Calu3 (cell line): Measurements from ENCODE around the gene TSHZ2. TPM values are rescaled to one million over a fixed set of nuclear protein-coding genes. Genes with fewer than 3 reads are reported as not detected.

Experiments used
- BruUV-seq: library from RNA; stranded (reverse); fragments of 400-500 nt; replicated peaks from 2 replicates; lab custom pipeline; 2021; lab: Mats Ljungman, UMichigan
- CTCF ChIA-PET: fragments of 300-600 bp; sonication (Branson Sonifier 250); formaldehyde crosslinking; loops from one replicate; lab custom pipeline; 2022; ENCODE audit warnings: antibody characterized with exemption; lab: Charles Lee
- DNase-seq: peaks from one replicate; pipeline ENCODE4 v3.0.0; 2022
- H3K27ac Mint-ChIP-seq: one replicate; pipeline ENCODE4 v1.8.0; 2022; ENCODE audit warnings: mixed read lengths; ENCODE audit not compliant: unreplicated experiment
- H3K27me3 Mint-ChIP-seq: one replicate; pipeline ENCODE4 v1.8.0; 2022; ENCODE audit warnings: mixed read lengths; ENCODE audit not compliant: unreplicated experiment
- H3K36me3 Mint-ChIP-seq: one replicate; pipeline ENCODE4 v1.8.0; 2022; ENCODE audit warnings: mild to moderate bottlenecking, moderate library complexity, mixed read lengths; ENCODE audit not compliant: insufficient read depth, unreplicated experiment
- H3K4me1 Mint-ChIP-seq: one replicate; pipeline ENCODE4 v1.8.0; 2022; ENCODE audit warnings: mild to moderate bottlenecking, low read depth, mixed read lengths; ENCODE audit not compliant: unreplicated experiment
- H3K4me3 Mint-ChIP-seq: one replicate; pipeline ENCODE4 v1.8.0; 2022; ENCODE audit warnings: mild to moderate bottlenecking, low read depth, moderate library complexity, mixed read lengths; ENCODE audit not compliant: unreplicated experiment
- H3K9me3 Mint-ChIP-seq: one replicate; pipeline ENCODE4 v1.8.0; 2022; ENCODE audit warnings: low read depth, mixed read lengths; ENCODE audit not compliant: unreplicated experiment
- intact Hi-C: fragments of 100-400 bp; cut with micrococcal nuclease; formaldehyde crosslinking; loops from one replicate; pipeline ENCODE4 v1.10.0; 2022; ENCODE audit not compliant: unreplicated experiment
- total RNA-seq: library from RNA; stranded (reverse); gene quantifications from 2 replicates; pipeline ENCODE4 v1.2.3, GENCODE V29; 2022
- TF ChIP-seq, protein P1 (sequence below): fragments of 200-600 bp; IDR thresholded peaks from one replicate; pipeline ENCODE4 v1.8.0; 2022; ENCODE audit warnings: antibody characterized with exemption; ENCODE audit not compliant: unreplicated experiment

The TSHZ2 gene
- total RNA-seq, 1 experiment from 2014 or later = not detected

DNA sequence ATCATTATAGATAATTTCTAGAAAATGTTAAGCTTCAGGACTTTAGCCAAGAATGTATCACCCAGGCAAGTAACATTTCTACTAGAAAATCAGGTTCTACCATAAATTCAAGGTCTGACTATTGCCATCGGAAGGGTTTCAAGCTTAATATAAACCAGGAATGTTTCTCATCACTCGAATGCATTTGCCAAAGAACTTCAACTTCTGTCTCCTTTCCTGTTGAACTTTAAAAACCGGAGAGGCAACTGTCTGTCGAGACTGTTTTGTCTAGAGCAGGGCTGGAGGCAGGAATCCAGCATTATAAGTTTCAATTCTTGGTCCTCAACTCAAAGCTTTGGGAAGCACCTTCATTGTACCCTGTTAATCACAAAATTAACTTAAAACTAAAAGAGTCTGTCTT, 356.8 kb downstream of the TSHZ2 start:
- peaks cover 5% of the 10 kb centered on the region for H3K36me3 Mint-ChIP-seq
- no peak overlapping the region for H3K27ac Mint-ChIP-seq
- BruUV-seq = no TSS peak
- H3K27me3 Mint-ChIP-seq = peaks cover 74% of the 10 kb centered on the region
- peaks cover 16% of the 10 kb centered on the region for H3K4me1 Mint-ChIP-seq
- DNase-seq = no peak
- TF ChIP-seq, protein P1, sequence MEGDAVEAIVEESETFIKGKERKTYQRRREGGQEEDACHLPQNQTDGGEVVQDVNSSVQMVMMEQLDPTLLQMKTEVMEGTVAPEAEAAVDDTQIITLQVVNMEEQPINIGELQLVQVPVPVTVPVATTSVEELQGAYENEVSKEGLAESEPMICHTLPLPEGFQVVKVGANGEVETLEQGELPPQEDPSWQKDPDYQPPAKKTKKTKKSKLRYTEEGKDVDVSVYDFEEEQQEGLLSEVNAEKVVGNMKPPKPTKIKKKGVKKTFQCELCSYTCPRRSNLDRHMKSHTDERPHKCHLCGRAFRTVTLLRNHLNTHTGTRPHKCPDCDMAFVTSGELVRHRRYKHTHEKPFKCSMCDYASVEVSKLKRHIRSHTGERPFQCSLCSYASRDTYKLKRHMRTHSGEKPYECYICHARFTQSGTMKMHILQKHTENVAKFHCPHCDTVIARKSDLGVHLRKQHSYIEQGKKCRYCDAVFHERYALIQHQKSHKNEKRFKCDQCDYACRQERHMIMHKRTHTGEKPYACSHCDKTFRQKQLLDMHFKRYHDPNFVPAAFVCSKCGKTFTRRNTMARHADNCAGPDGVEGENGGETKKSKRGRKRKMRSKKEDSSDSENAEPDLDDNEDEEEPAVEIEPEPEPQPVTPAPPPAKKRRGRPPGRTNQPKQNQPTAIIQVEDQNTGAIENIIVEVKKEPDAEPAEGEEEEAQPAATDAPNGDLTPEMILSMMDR = no peak
- CTCF ChIA-PET = interaction anchor here (0.6 kb wide), 1 partner anchor 14 kb away, joined by 3 read pairs; no protein-coding TSS in a partner anchor
- H3K4me3 Mint-ChIP-seq = no peak overlapping the region
- intact Hi-C loops = no loop called here
- H3K9me3 Mint-ChIP-seq = no peaks in the 10 kb centered on the region

DNA sequence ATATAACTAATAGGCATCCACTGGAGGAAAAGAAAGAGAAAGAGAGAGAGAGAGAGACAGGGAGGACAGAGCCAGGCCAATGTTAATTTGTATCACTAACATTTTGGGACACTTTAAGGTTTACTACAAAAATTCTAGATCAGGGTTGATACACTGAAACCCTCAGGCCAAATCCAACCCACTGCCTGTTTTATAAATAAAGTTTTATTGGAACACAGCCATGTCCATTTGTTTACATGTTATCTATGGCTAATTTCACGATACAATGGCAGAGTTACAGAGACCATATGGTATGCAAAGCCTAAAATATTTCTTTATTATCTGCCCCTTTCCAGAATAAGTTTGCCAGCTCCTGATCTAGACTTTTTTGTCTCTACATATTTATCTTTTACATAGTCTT, 357.6 kb downstream of the TSHZ2 start:
- intact Hi-C loops = loop anchor here (10.0 kb wide), 1 partner anchor 615 kb away; no protein-coding TSS in a partner anchor
- TF ChIP-seq, protein P1 = no peak
- H3K36me3 Mint-ChIP-seq = peaks cover 5% of the 10 kb centered on the region
- peaks cover 71% of the 10 kb centered on the region for H3K27me3 Mint-ChIP-seq
- no peak overlapping the region for H3K4me3 Mint-ChIP-seq
- H3K27ac Mint-ChIP-seq = no peak overlapping the region
- no peak for DNase-seq
- CTCF ChIA-PET = interaction anchor here (0.6 kb wide), 1 partner anchor 13 kb away, joined by 3 read pairs; no protein-coding TSS in a partner anchor
- no peaks in the 10 kb centered on the region for H3K9me3 Mint-ChIP-seq
- no TSS peak for BruUV-seq
- H3K4me1 Mint-ChIP-seq = peaks cover 16% of the 10 kb centered on the region

DNA sequence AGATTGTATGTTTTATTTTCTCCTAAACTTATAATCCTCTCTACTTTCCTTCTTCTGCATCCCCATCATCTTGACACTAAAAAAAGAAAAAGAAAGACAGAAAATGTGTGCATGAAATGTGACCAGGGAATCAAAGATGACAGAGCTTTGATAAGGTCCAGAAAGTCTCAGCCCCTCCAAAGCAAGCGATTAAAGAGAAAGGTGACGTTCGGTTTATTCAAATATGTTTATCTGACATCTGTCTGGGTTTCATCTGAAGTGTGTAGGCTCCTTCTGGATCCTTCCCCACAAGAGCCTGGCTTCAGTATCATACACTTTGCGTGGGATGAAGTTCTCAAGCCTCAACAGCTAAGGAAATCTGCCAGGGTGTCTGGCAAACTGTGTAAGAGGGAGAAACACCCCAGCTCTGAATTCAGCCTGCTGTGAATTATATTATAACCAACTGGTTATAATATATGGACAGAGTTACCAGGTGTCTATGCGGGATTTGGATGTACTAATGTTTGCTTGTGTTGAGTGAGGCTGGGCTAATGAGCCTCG, 358.5 kb downstream of the TSHZ2 start:
- BruUV-seq = no TSS peak

DNA sequence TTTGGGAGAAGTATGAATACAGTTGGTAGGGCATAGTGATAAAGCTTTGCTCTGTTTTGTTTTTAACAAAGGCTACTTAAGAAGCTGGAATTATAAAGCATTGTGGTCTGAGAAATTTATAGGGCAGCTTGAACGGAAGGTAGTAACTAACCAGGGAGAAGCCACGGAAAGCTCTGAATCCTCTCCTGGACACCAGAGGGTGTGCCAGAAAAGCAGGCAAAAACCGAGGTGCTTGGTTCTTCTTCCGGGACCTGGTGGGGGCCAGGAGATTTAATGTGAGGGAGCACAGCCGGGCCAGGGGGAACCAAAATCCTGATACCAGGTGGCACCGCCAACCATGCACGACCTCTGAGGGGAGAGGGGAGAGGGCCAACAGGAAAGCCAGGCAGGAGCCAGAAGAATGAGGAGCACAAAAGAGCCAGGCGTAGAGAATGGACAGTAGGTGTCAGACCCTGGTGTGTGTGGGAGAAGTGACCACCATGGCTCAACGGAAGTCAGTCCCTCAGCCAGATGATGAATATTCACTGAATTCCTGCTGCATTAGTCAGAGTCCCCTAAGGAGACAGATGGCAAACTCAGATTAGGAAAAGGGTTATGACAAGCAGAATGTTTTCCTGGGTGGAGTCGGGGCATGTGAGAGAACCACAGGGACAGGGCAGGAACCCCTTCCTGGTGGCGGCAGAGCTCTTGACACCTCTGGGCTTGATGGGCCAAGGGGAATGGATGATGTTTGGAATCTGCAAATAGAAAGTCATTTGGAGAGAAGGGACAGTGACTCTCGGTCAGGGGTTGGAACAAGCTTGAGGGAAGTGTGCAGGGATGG, 359.2 kb downstream of the TSHZ2 start:
- CTCF ChIA-PET = no interaction called here
- no TSS peak for BruUV-seq
- peak overlapping the region; percentile 7 for H3K27ac Mint-ChIP-seq
- TF ChIP-seq, protein P1 = no peak
- no peak overlapping the region for H3K4me3 Mint-ChIP-seq
- intact Hi-C loops = loop anchor here (10.0 kb wide), 1 partner anchor 613 kb away; no protein-coding TSS in a partner anchor
- peaks cover 5% of the 10 kb centered on the region for H3K36me3 Mint-ChIP-seq
- no peak for DNase-seq
- H3K4me1 Mint-ChIP-seq = peaks cover 16% of the 10 kb centered on the region
- H3K27me3 Mint-ChIP-seq = peaks cover 68% of the 10 kb centered on the region
- H3K9me3 Mint-ChIP-seq = no peaks in the 10 kb centered on the region

More for the DNA sequence above, 358.5 kb downstream of the TSHZ2 start:
- intact Hi-C loops = loop anchor here (10.0 kb wide), 1 partner anchor 614 kb away; no protein-coding TSS in a partner anchor
- DNase-seq = no peak
- CTCF ChIA-PET = no interaction called here
- peaks cover 5% of the 10 kb centered on the region for H3K36me3 Mint-ChIP-seq
- H3K27me3 Mint-ChIP-seq = peaks cover 71% of the 10 kb centered on the region
- no peaks in the 10 kb centered on the region for H3K9me3 Mint-ChIP-seq
- H3K4me3 Mint-ChIP-seq = no peak overlapping the region
- peaks cover 16% of the 10 kb centered on the region for H3K4me1 Mint-ChIP-seq
- no peak overlapping the region for H3K27ac Mint-ChIP-seq
- TF ChIP-seq, protein P1 = no peak
